Measurements from ENCODE around the gene CDC42. TPM values are rescaled to one million over a fixed set of nuclear protein-coding genes. Genes with fewer than 3 reads are reported as not detected.

CDC42 gene
- total RNA-seq, 1 experiment from 2014 or later, result 245 TPM

- Histone ChIP-seq H3K4me1 (ENCODE audit: insufficient read depth, low read length) (no peaks in the 10 kb centered on the region), H2AFZ (ENCODE audit: low read length) (no peak overlapping the region), H3K4me2 (ENCODE audit: low read length) (no peak overlapping the region), H3K79me2 (ENCODE audit: low read length) (peaks cover 4% of the 10 kb centered on the region; the same call in 1 of the 2 replicates), H3F3A (ENCODE audit: low read length, unreplicated experiment) (no peaks in the 10 kb centered on the region), H3K27ac (ENCODE audit: low read length) (no peak overlapping the region), H3K9ac (ENCODE audit: low read length) (no peak overlapping the region), H3K9me3 (ENCODE audit: low read length) (no peaks in the 10 kb centered on the region), H3K4me3 (ENCODE audit: low read length) (no peak overlapping the region), H4K20me1 (ENCODE audit: low read length) (peaks cover 16% of the 10 kb centered on the region; the same call in 1 of the 2 replicates), H3K27me3 (ENCODE audit: low read length) (no peaks in the 10 kb centered on the region), H3K36me3 (ENCODE audit: low read depth, low read length) (peaks cover 14% of the 10 kb centered on the region), H3K9me2 (replicated peaks; ENCODE audit: low read length) (no peaks in the 10 kb centered on the region)
- TF ChIP-seq EZH2phosphoT487 (IDR thresholded peaks at IDR 0.05; ENCODE audit: borderline replicate concordance, low read length) (no peak), EZH2 (IDR thresholded peaks at IDR 0.05; ENCODE audit: low read length, unreplicated experiment) (no peak), CTCF (conservative IDR thresholded peaks at IDR 0.05; ENCODE audit: low read depth, low read length) (no peak)
- BruUV-seq (replicated peaks), result no TSS peak
- POLR2A ChIA-PET (ENCODE audit: unreplicated experiment), result no interaction called here
- ATAC-seq (no peak), DNase-seq (no peak)
- intact Hi-C loops (cut with micrococcal nuclease), result no loop called here
- CTCF ChIA-PET, result no interaction called here
These were observed 56.0 kb downstream of the CDC42 start for GRCh38 chr1:22108339-22109105.

GRCh38 chr1:22110016-22110415 is 57.5 kb downstream of the CDC42 start:
- no peaks in the 10 kb centered on the region for H3K4me1 ChIP-seq (ENCODE audit: insufficient read depth, low read length)
- DNase-seq (no peak), ATAC-seq (no peak)
- intact Hi-C loops (cut with micrococcal nuclease), result no loop called here
- no peak overlapping the region for H3K9ac ChIP-seq (ENCODE audit: low read length)
- BruUV-seq (replicated peaks), result no TSS peak
- CTCF ChIA-PET, result no interaction called here
- POLR2A ChIA-PET (ENCODE audit: unreplicated experiment), result no interaction called here
- peaks cover 14% of the 10 kb centered on the region for H3K36me3 ChIP-seq (ENCODE audit: low read depth, low read length)
- H4K20me1 ChIP-seq (ENCODE audit: low read length), result peaks cover 15% of the 10 kb centered on the region; the same call in 1 of the 2 replicates
- no peaks in the 10 kb centered on the region for H3K9me2 ChIP-seq (replicated peaks; ENCODE audit: low read length)
- no peak overlapping the region for H2AFZ ChIP-seq (ENCODE audit: low read length)
- H3K4me3 ChIP-seq (ENCODE audit: low read length), result no peak overlapping the region
- H3F3A ChIP-seq (ENCODE audit: low read length, unreplicated experiment), result no peaks in the 10 kb centered on the region
- no peak overlapping the region for H3K4me2 ChIP-seq (ENCODE audit: low read length)
- peaks cover 4% of the 10 kb centered on the region; the same call in 1 of the 2 replicates for H3K79me2 ChIP-seq (ENCODE audit: low read length)
- H3K27ac ChIP-seq (ENCODE audit: low read length), result no peak overlapping the region
- no peaks in the 10 kb centered on the region for H3K27me3 ChIP-seq (ENCODE audit: low read length)
- no peaks in the 10 kb centered on the region for H3K9me3 ChIP-seq (ENCODE audit: low read length)
- TF ChIP-seq EZH2phosphoT487 (IDR thresholded peaks at IDR 0.05; ENCODE audit: borderline replicate concordance, low read length), result no peak
- TF ChIP-seq CTCF (conservative IDR thresholded peaks at IDR 0.05; ENCODE audit: low read depth, low read length), result no peak
- TF ChIP-seq EZH2 (IDR thresholded peaks at IDR 0.05; ENCODE audit: low read length, unreplicated experiment), result no peak

- no peak overlapping the region for H3K4me2 ChIP-seq (ENCODE audit: low read length)
- POLR2A ChIA-PET (ENCODE audit: unreplicated experiment), result no interaction called here
- no peaks in the 10 kb centered on the region for H3K4me1 ChIP-seq (ENCODE audit: insufficient read depth, low read length)
- no peak overlapping the region for H3K4me3 ChIP-seq (ENCODE audit: low read length)
- no peak overlapping the region for H3K27ac ChIP-seq (ENCODE audit: low read length)
- H3F3A ChIP-seq (ENCODE audit: low read length, unreplicated experiment), result no peaks in the 10 kb centered on the region
- H3K36me3 ChIP-seq (ENCODE audit: low read depth, low read length), result peaks cover 9% of the 10 kb centered on the region; the same call in 1 of the 2 replicates
- peaks cover 4% of the 10 kb centered on the region; the same call in 1 of the 2 replicates for H3K79me2 ChIP-seq (ENCODE audit: low read length)
- ATAC-seq (no peak), DNase-seq (no peak)
- H4K20me1 ChIP-seq (ENCODE audit: low read length), result peaks cover 6% of the 10 kb centered on the region; the same call in 1 of the 2 replicates
- TF ChIP-seq EZH2phosphoT487 (IDR thresholded peaks at IDR 0.05; ENCODE audit: borderline replicate concordance, low read length), result no peak
- no peak for TF ChIP-seq EZH2 (IDR thresholded peaks at IDR 0.05; ENCODE audit: low read length, unreplicated experiment)
- no peak for TF ChIP-seq CTCF (conservative IDR thresholded peaks at IDR 0.05; ENCODE audit: low read depth, low read length)
- CTCF ChIA-PET, result no interaction called here
- H2AFZ ChIP-seq (ENCODE audit: low read length), result no peak overlapping the region
- H3K9ac ChIP-seq (ENCODE audit: low read length), result no peak overlapping the region
- H3K27me3 ChIP-seq (ENCODE audit: low read length), result no peaks in the 10 kb centered on the region
- no peaks in the 10 kb centered on the region for H3K9me2 ChIP-seq (replicated peaks; ENCODE audit: low read length)
- intact Hi-C loops (cut with micrococcal nuclease), result no loop called here
- no TSS peak for BruUV-seq (replicated peaks)
- no peaks in the 10 kb centered on the region for H3K9me3 ChIP-seq (ENCODE audit: low read length)
These were observed 58.6 kb downstream of the CDC42 start for GRCh38 chr1:22111115-22111514.
